ENCODE results near the gene CHMP1A.

The CHMP1A gene

GRCh38 chr16:89607453-89607852 is 50.1 kb downstream of the CHMP1A start:
- no peak for DNase-seq

GRCh38 chr16:89606006-89606405 is 51.5 kb downstream of the CHMP1A start:
- no peak for DNase-seq

- peak in 15 of 56 donors; percentile 7 to 56 (median 21) for DNase-seq
Observed at GRCh38 chr16:89605186-89605970, 52.1 kb downstream of the CHMP1A start.

- DNase-seq = no peak
Observed at GRCh38 chr16:89604764-89605163, 52.7 kb downstream of the CHMP1A start.

- DNase-seq = no peak
Observed at GRCh38 chr16:89602952-89603590, 54.4 kb downstream of the CHMP1A start.

- DNase-seq = peak in 34 of 56 donors; percentile 6 to 76 (median 40)
Observed at GRCh38 chr16:89602273-89602951, 55.1 kb downstream of the CHMP1A start.

GRCh38 chr16:89601906-89602272 is 55.6 kb downstream of the CHMP1A start:
- no peak for DNase-seq

GRCh38 chr16:89600956-89601355 is 56.6 kb downstream of the CHMP1A start:
- DNase-seq = no peak

GRCh38 chr16:89600427-89600826 is 57.1 kb downstream of the CHMP1A start:
- no peak for DNase-seq

- DNase-seq = no peak
Observed at GRCh38 chr16:89599902-89600301, 57.6 kb downstream of the CHMP1A start.

- DNase-seq = peak in 1 of 56 donors; percentile 33
Observed at GRCh38 chr16:89599451-89599858, 58.1 kb downstream of the CHMP1A start.

GRCh38 chr16:89598199-89598598 is 59.3 kb downstream of the CHMP1A start:
- DNase-seq = no peak

- no peak for DNase-seq
Observed at GRCh38 chr16:89596957-89597649, 60.4 kb downstream of the CHMP1A start.

- no peak for DNase-seq
Observed at GRCh38 chr16:89596061-89596689, 61.3 kb downstream of the CHMP1A start.

- no peak for DNase-seq
Observed at GRCh38 chr16:89595330-89596060, 62.0 kb downstream of the CHMP1A start.

All from nucleus accumbens (tissue), 56 donors.